ENCODE measurements around the gene U2AF1L4. TPM values are rescaled to one million over a fixed set of nuclear protein-coding genes. Genes with fewer than 3 reads are reported as not detected.

The U2AF1L4 gene
- total and polyA plus RNA-seq, 2 of the 4 experiments (the other 2 are of a cell fraction): 6.1 to 15.0 TPM

GRCh38 chr19:35754370-35755130 lies 9.3 kb upstream of the U2AF1L4 start:
- dilution Hi-C loops (cut with HindIII; ENCODE audit: low sequenced_read_pairs, unreplicated experiment) (no loop called here), intact Hi-C loops (cut with micrococcal nuclease) (loop anchor here (5.0 kb wide), 1 partner anchor 178 kb away; no protein-coding TSS in a partner anchor), in situ Hi-C loops (cut with MboI; ENCODE audit: low sequenced_read_pairs) (no loop called here)
- Histone ChIP-seq H2AFZ (replicated peaks; ENCODE audit: low read length, poor library complexity) (no peak overlapping the region), H2BK120ac (ENCODE audit: low read depth, low read length) (no peak overlapping the region), H2BK15ac (ENCODE audit: low read depth, low read length) (no peak overlapping the region), H3K4ac (ENCODE audit: low read depth, low read length) (no peak overlapping the region; the same call in 1 of the 2 replicates), H3K27ac (ENCODE audit: insufficient read depth, low read length) (no peak overlapping the region), H3K9me3 (ENCODE audit: control insufficient read depth, insufficient read depth, low read length) (no peaks in the 10 kb centered on the region), H3K14ac (replicated peaks; ENCODE audit: low read depth, low read length) (no peak overlapping the region), H2AK9ac (replicated peaks; ENCODE audit: low read depth, low read length, poor library complexity) (no peak overlapping the region), H3K9me1 (ENCODE audit: insufficient read depth, low read length) (0 out of 2 replicates have a peak, but pooled peaks cover 13% of the 10 kb centered on the region), H3K4me1 (ENCODE audit: control insufficient read depth, insufficient read depth, low read length) (peaks cover 13% of the 10 kb centered on the region), H2BK5ac (ENCODE audit: low read depth, low read length, poor library complexity, severe bottlenecking) (no peak overlapping the region), H3K18ac (ENCODE audit: low read depth, low read length) (no peak overlapping the region), H3K56ac (ENCODE audit: extremely low read depth, insufficient read depth, low read length) (no peak overlapping the region), H3K9ac (ENCODE audit: low read depth, low read length) (no peak overlapping the region), H4K8ac (ENCODE audit: low read depth in 2 of 2, low read length in 2 of 2) (peak overlapping the region in 1 of 2 experiments; percentile 80; a peak in 1 of 4 replicates), H3K27me3 (ENCODE audit: control insufficient read depth, insufficient read depth, low read length) (no peaks in the 10 kb centered on the region), H3K4me2 (ENCODE audit: low read depth, low read length) (no peak overlapping the region), H3K79me1 (ENCODE audit: low read depth in 1 of 2, low read length in 2 of 2) (peaks cover 28 to 67% of the 10 kb centered on the region in 2 experiments; a peak in 3 of 4 replicates), H3K4me3 (ENCODE audit: insufficient read depth, low read depth, low read length) (no peak overlapping the region), H2BK20ac (ENCODE audit: low read depth, low read length) (no peak overlapping the region), H2AK5ac (ENCODE audit: low read depth, low read length) (0 out of 2 replicates have a peak overlapping the region, but pooled peaks have one; percentile 92), H4K91ac (ENCODE audit: insufficient read depth, low read depth, low read length) (no peak overlapping the region), H4K20me1 (ENCODE audit: insufficient read depth, low read length) (peaks cover 6% of the 10 kb centered on the region; the same call in 1 of the 2 replicates), H3K36me3 (ENCODE audit: control insufficient read depth, insufficient read depth, low read length) (peaks cover 29% of the 10 kb centered on the region; the same call in 1 of the 2 replicates), H3K23ac (ENCODE audit: low read depth, low read length) (no peak overlapping the region), H4K5ac (ENCODE audit: low read depth, low read length) (no peak overlapping the region)
- DNase-seq: no peak
- POLR2A ChIA-PET (ENCODE audit: unreplicated experiment): interaction anchor here (0.6 kb wide), 1 partner anchor 17 kb away, joined by 3 read pairs; no protein-coding TSS in a partner anchor
- WGBS, 2 experiments (ENCODE audit: extremely low coverage in 2 of 2, insufficient read length in 1 of 2): 72% methylated on average over 3 of the region's 13 CpGs; no CpG with 5 or more reads in 1 of the 2 experiments
- CTCF ChIA-PET: no interaction called here
- TSS peak; percentile 96 for BruUV-seq (replicated peaks)
- ATAC-seq (ENCODE audit: low read depth): no peak
- TF ChIP-seq, protein P1, sequence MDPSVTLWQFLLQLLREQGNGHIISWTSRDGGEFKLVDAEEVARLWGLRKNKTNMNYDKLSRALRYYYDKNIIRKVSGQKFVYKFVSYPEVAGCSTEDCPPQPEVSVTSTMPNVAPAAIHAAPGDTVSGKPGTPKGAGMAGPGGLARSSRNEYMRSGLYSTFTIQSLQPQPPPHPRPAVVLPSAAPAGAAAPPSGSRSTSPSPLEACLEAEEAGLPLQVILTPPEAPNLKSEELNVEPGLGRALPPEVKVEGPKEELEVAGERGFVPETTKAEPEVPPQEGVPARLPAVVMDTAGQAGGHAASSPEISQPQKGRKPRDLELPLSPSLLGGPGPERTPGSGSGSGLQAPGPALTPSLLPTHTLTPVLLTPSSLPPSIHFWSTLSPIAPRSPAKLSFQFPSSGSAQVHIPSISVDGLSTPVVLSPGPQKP (IDR thresholded peaks at IDR 0.05; ENCODE audit: borderline replicate concordance, low read depth, low read length): no peak
- TF ChIP-seq, protein P2, sequence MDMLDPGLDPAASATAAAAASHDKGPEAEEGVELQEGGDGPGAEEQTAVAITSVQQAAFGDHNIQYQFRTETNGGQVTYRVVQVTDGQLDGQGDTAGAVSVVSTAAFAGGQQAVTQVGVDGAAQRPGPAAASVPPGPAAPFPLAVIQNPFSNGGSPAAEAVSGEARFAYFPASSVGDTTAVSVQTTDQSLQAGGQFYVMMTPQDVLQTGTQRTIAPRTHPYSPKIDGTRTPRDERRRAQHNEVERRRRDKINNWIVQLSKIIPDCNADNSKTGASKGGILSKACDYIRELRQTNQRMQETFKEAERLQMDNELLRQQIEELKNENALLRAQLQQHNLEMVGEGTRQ (IDR thresholded peaks at IDR 0.05; ENCODE audit: low read depth, low read length): no peak
- TF ChIP-seq NFE2L2 (IDR thresholded peaks at IDR 0.05; ENCODE audit: low read depth, low read length) (no peak), CTCF (conservative IDR thresholded peaks at IDR 0.05; ENCODE audit: low read depth, low read length) (no peak), CHD1 (IDR thresholded peaks at IDR 0.05; ENCODE audit: low read depth, low read length) (no peak), RAD21 (IDR thresholded peaks at IDR 0.05; ENCODE audit: low read length) (no peak), RCOR1 (IDR thresholded peaks at IDR 0.05; ENCODE audit: insufficient replicate concordance, low read length) (no peak), MAZ (IDR thresholded peaks at IDR 0.05; ENCODE audit: borderline replicate concordance, low read depth, low read length) (no peak), CEBPB (IDR thresholded peaks at IDR 0.05; ENCODE audit: low read depth, low read length) (no peak), SMC3 (IDR thresholded peaks at IDR 0.05; ENCODE audit: low read depth, low read length) (no peak), POLR2A (IDR thresholded peaks at IDR 0.05; ENCODE audit: low read depth, low read length) (no peak; the same call in 1 of the 2 replicates), MXI1 (IDR thresholded peaks at IDR 0.05; ENCODE audit: borderline replicate concordance, low read depth, low read length) (no peak), BHLHE40 (IDR thresholded peaks at IDR 0.05; ENCODE audit: low read depth, low read length) (no peak), MAFK (IDR thresholded peaks at IDR 0.05; ENCODE audit: low read depth, low read length) (no peak)
